HepG2 (cell line): ENCODE data around the gene CACNA1G. TPM values are rescaled to one million over a fixed set of nuclear protein-coding genes. Genes with fewer than 3 reads are reported as not detected.

ENCODE experiments used
- ERF ChIP-seq: IDR thresholded peaks from 2 replicates; pipeline ENCODE4 v1.6.1; 2018; ENCODE audit warnings: missing biosample characterization, missing genetic modification reagents
- FOXA3 ChIP-seq: IDR thresholded peaks from 2 replicates; pipeline ENCODE4 v1.6.1; 2016; ENCODE audit warnings: missing genetic modification reagents, missing compliant biosample characterization
- FOXJ3 ChIP-seq: sonication (generic); formaldehyde crosslinking; IDR thresholded peaks from 2 replicates; pipeline ENCODE4 v1.4.0; 2020; ENCODE audit warnings: missing genetic modification reagents, mild to moderate bottlenecking, borderline replicate concordance
- GABPB1 ChIP-seq: IDR thresholded peaks from 2 replicates; pipeline ENCODE4 v1.6.1; 2016; ENCODE audit warnings: mild to moderate bottlenecking, missing genetic modification reagents, moderate library complexity, missing compliant biosample characterization
- HNF4G ChIP-seq, 2 experiments: sonication (generic) in 1 of 2; formaldehyde crosslinking in 1 of 2; IDR thresholded peaks; 2 replicates each; pipeline versions ENCODE4 v1.4.0 to v1.6.1; 2011 to 2020; ENCODE audit warnings: borderline replicate concordance in 2 of 2, low read depth in 2 of 2, mild to moderate bottlenecking in 2 of 2, low read length in 1 of 2, missing genetic modification reagents in 1 of 2, moderate library complexity in 1 of 2
- IRF1 ChIP-seq: sonication (generic); formaldehyde crosslinking; IDR thresholded peaks from 2 replicates; pipeline ENCODE4 v1.4.0; 2020; ENCODE audit warnings: low read depth, mild to moderate bottlenecking, missing genetic modification reagents
- JUNB ChIP-seq: sonication (generic); formaldehyde crosslinking; IDR thresholded peaks from 2 replicates; pipeline ENCODE4 v1.8.0; 2022; ENCODE audit warnings: missing genetic modification reagents, mild to moderate bottlenecking, borderline replicate concordance
- MIER3 ChIP-seq: IDR thresholded peaks from 2 replicates; pipeline ENCODE4 v1.6.1; 2016; ENCODE audit warnings: missing compliant biosample characterization, borderline replicate concordance
- MYNN ChIP-seq: sonication (generic); formaldehyde crosslinking; IDR thresholded peaks from 2 replicates; pipeline ENCODE4 v1.4.0; 2020; ENCODE audit warnings: mild to moderate bottlenecking, low read depth, missing genetic modification reagents
- PHB2 ChIP-seq: fragments of 450-650 bp; IDR thresholded peaks from 2 replicates; pipeline ENCODE4 v1.6.1; 2018; ENCODE audit not compliant: partially characterized antibody
- PHF21A ChIP-seq: sonication (generic); formaldehyde crosslinking; IDR thresholded peaks from 2 replicates; pipeline ENCODE4 v1.5.0; 2020; ENCODE audit warnings: mild to moderate bottlenecking, missing genetic modification reagents
- POGZ ChIP-seq: sonication (generic); formaldehyde crosslinking; IDR thresholded peaks from 2 replicates; pipeline ENCODE4 v1.4.0; 2020; ENCODE audit warnings: mild to moderate bottlenecking, missing genetic modification reagents
- POLR2G ChIP-seq: fragments of 200-400 bp; formaldehyde crosslinking; IDR thresholded peaks from 2 replicates; pipeline ENCODE4 v1.6.1; 2018; ENCODE audit warnings: mild to moderate bottlenecking, low read depth, low read length, moderate library complexity
- RFXANK ChIP-seq: IDR thresholded peaks from 2 replicates; pipeline ENCODE4 v1.6.1; 2016
- SAFB2 ChIP-seq: sonication (generic); formaldehyde crosslinking; IDR thresholded peaks from 2 replicates; pipeline ENCODE4 v1.5.1; 2020; ENCODE audit warnings: missing genetic modification reagents, low read depth, mild to moderate bottlenecking, borderline replicate concordance
- SOX13 ChIP-seq, 3 experiments: fragments of 450-650 bp in 1 of 3; sonication (generic) in 1 of 3; formaldehyde crosslinking in 1 of 3; IDR thresholded peaks in 2 of 3; conservative IDR thresholded peaks in 1 of 3; 2 replicates each; pipeline versions ENCODE4 v1.5.0 to v1.6.1; 2016 to 2020; ENCODE audit warnings: antibody characterized with exemption in 1 of 3, mild to moderate bottlenecking in 1 of 3, missing compliant biosample characterization in 1 of 3, missing genetic modification reagents in 1 of 3, moderate library complexity in 1 of 3
- TEAD3 ChIP-seq: optimal IDR thresholded peaks from 2 replicates; pipeline ENCODE3; 2016; ENCODE audit warnings: borderline replicate concordance
- TFAP4 ChIP-seq: sonication (generic); IDR thresholded peaks from 2 replicates; pipeline ENCODE4 v1.6.1; 2016; ENCODE audit warnings: low read depth, borderline replicate concordance
- ZBTB25 ChIP-seq: IDR thresholded peaks from 2 replicates; pipeline ENCODE4 v1.6.1; 2018; ENCODE audit warnings: missing genetic modification reagents
- ZNF12 ChIP-seq: sonication (generic); formaldehyde crosslinking; IDR thresholded peaks from 2 replicates; pipeline ENCODE4 v1.5.0; 2020; ENCODE audit warnings: missing genetic modification reagents
- ZNF263 ChIP-seq: sonication (generic); formaldehyde crosslinking; IDR thresholded peaks from 2 replicates; pipeline ENCODE4 v1.4.0; 2020; ENCODE audit warnings: missing genetic modification reagents
- ZNF274 ChIP-seq: sonication (generic); formaldehyde crosslinking; IDR thresholded peaks from 2 replicates; pipeline ENCODE4 v1.5.1; 2020; ENCODE audit warnings: mild to moderate bottlenecking, missing genetic modification reagents
- ZNF710 ChIP-seq: sonication (generic); formaldehyde crosslinking; IDR thresholded peaks from 2 replicates; pipeline ENCODE4 v1.5.0; 2020; ENCODE audit warnings: mild to moderate bottlenecking, missing genetic modification reagents, borderline replicate concordance
- ZNF782 ChIP-seq: sonication (generic); formaldehyde crosslinking; IDR thresholded peaks from 2 replicates; pipeline ENCODE4 v1.4.0; 2020; ENCODE audit warnings: missing genetic modification reagents, mild to moderate bottlenecking, borderline replicate concordance
- ZNF788 ChIP-seq: sonication (generic); formaldehyde crosslinking; IDR thresholded peaks from 2 replicates; pipeline ENCODE4 v1.5.0; 2020; ENCODE audit warnings: mild to moderate bottlenecking, missing genetic modification reagents, borderline replicate concordance
- polyA plus RNA-seq, 8 experiments: library from polyadenylated mRNA; depleted of rRNA in 3 of 8; stranded (reverse) in 7 of 8; unstranded in 1 of 8; fragments of >200 nt; fragmentation: Illumina TruSeq in 4 of 8; extraction: Trizol in 4 of 8; gene quantifications; 2 replicates each; pipeline versions ENCODE4 v1.2.1 to v1.2.3, GENCODE V29; 2011 to 2016; ENCODE audit warnings: low read depth in 4 of 8, missing spikeins in 1 of 8, mixed read lengths in 1 of 8; ENCODE audit not compliant: insufficient read depth in 1 of 8
- total RNA-seq, 5 experiments: library from RNA; depleted of rRNA; stranded (reverse); fragments of >200 nt; fragmentation: Illumina TruSeq; extraction: Trizol; gene quantifications; 2 replicates each; pipeline ENCODE4 v1.2.3, GENCODE V29; 2016; ENCODE audit warnings: low read depth in 1 of 5

CACNA1G gene
- total and polyA plus RNA-seq, 2 of the 13 experiments (the other 11 are each of a cell fraction or from before 2014, with no cell fraction given), result 0.02 TPM; not detected in 1

- TF ChIP-seq ZBTB25 (no peak), ZNF274 (CRISPR knock-in tag) (no peak), PHF21A (CRISPR knock-in tag) (0 out of 2 replicates have a peak, but pooled peaks have one; percentile 34), ZNF710 (CRISPR knock-in tag) (no peak), ZNF263 (CRISPR knock-in tag) (no peak), ZNF788 (no peak), ZNF12 (no peak), SAFB2 (CRISPR knock-in tag) (no peak), MYNN (CRISPR knock-in tag) (no peak), ERF (0 out of 2 replicates have a peak, but pooled peaks have one; percentile 34), POLR2G (no peak), JUNB (CRISPR knock-in tag) (no peak), RFXANK (CRISPR knock-in tag) (no peak), TEAD3 (CRISPR knock-in tag) (peak; percentile 49), FOXJ3 (no peak), HNF4G (IDR thresholded peaks at IDR 0.05; ENCODE audit: borderline replicate concordance, low read depth, low read length) (no peak), HNF4G (CRISPR knock-in tag; IDR thresholded peaks at IDR 0.05; ENCODE audit: borderline replicate concordance, low read depth) (no peak), GABPB1 (CRISPR knock-in tag) (no peak; the same call in 1 of the 2 replicates), POGZ (CRISPR knock-in tag) (peak; percentile 24; the same call in 1 of the 2 replicates), TFAP4 (peak; percentile 88), SOX13 (IDR thresholded peaks at IDR 0.05) (no peak), SOX13 (CRISPR knock-in tag; conservative IDR thresholded peaks at IDR 0.05 in 1 of 2, IDR thresholded peaks at IDR 0.05 in 1 of 2) (no peak), IRF1 (CRISPR knock-in tag) (no peak), FOXA3 (CRISPR knock-in tag) (no peak), ZNF782 (CRISPR knock-in tag) (no peak), PHB2 (no peak), MIER3 (CRISPR knock-in tag) (no peak)
These were observed at the start of gene CACNA1G (continued) for GRCh38 chr17:50560185-50560824.
